Thoracic aorta (tissue), 2 donors: Measurements from ENCODE around the gene GTSE1. TPM values are rescaled to one million over a fixed set of nuclear protein-coding genes. Genes with fewer than 3 reads are reported as not detected.

Experiments
- ATAC-seq: fragments of 150-250 bp; one replicate; pipeline ENCODE4 v1.8.0; 2017; ENCODE audit warnings: low read depth; ENCODE audit not compliant: insufficient number of reproducible peaks, low FRiP score
- DNase-seq: peaks from one replicate; pipeline ENCODE4 v3.0.0-alpha.2; 2020; ENCODE audit warnings: low spot score
- H3K27ac ChIP-seq, 2 donors: fragments of 200-600 bp; sonication (generic); 1 replicate in 1 of 2; 2 replicates in 1 of 2; pipeline ENCODE4 v1.5.1; 2016; ENCODE audit warnings: mild to moderate bottlenecking in 2 of 2, moderate library complexity in 2 of 2
- H3K27me3 ChIP-seq: fragments of 200-600 bp; sonication (generic); replicated peaks from 2 replicates; pipeline ENCODE4 v1.6.0; 2016; ENCODE audit warnings: mild to moderate bottlenecking; ENCODE audit not compliant: insufficient read depth
- H3K36me3 ChIP-seq: fragments of 200-600 bp; sonication (generic); one replicate; pipeline ENCODE4 v1.5.1; 2016
- H3K4me1 ChIP-seq, 2 donors: fragments of 200-600 bp; sonication (generic); 1 replicate in 1 of 2; 2 replicates in 1 of 2; pipeline versions ENCODE4 v1.5.1 to v1.6.0; 2016; ENCODE audit warnings: low read depth in 2 of 2, mild to moderate bottlenecking in 1 of 2; ENCODE audit not compliant: control insufficient read depth in 1 of 2
- H3K4me3 ChIP-seq: fragments of 200-600 bp; sonication (generic); 2 replicates; pipeline ENCODE4 v1.5.1; 2016; ENCODE audit warnings: mild to moderate bottlenecking
- H3K9me3 ChIP-seq: fragments of 200-600 bp; sonication (generic); 2 replicates; pipeline ENCODE4 v1.5.1; 2016
- total RNA-seq, 2 donors: library from RNA; depleted of rRNA; stranded (reverse); fragments of >200 nt; gene quantifications; one replicate each; pipeline versions ENCODE4 v1.1.0 to v1.2.3, GENCODE V29; 2016
- TF ChIP-seq, protein P1 (sequence below): fragments of 200-600 bp; sonication (generic); IDR thresholded peaks from one replicate; pipeline ENCODE4 v1.5.1; 2019; ENCODE audit warnings: antibody characterized with exemption

Gene GTSE1
- total RNA-seq, 2 donors from 2014 or later = 0.41 to 0.92 TPM

DNA sequence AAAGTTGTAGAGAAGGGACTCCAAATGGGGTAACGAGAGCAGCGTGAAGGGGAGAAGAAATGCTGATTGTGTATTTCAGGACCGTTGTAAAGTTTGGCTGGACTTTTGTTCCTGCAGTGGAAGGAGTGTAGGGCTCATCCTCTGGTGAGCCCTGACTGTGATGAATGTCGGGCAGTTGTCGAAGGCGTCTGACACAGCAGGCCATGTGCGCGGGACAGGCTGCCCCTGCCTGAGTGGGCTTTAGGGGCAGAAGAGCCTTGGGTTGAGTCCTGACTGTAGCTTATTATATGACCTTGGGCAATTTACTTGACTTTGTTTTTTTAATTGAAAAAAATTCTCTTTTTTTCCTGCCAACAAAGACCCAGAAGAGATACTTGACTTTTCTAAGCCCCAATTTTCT, 42.0 kb downstream of the GTSE1 start:
- DNase-seq (no peak), ATAC-seq (no peak)
- Histone ChIP-seq H3K27me3 (no peaks in the 10 kb centered on the region), H3K4me3 (no peak overlapping the region), H3K36me3 (peaks cover 40% of the 10 kb centered on the region), H3K4me1 (peaks cover 9 to 12% of the 10 kb centered on the region in 2 donors), H3K9me3 (no peaks in the 10 kb centered on the region), H3K27ac (no peak overlapping the region)
- TF ChIP-seq, protein P1, sequence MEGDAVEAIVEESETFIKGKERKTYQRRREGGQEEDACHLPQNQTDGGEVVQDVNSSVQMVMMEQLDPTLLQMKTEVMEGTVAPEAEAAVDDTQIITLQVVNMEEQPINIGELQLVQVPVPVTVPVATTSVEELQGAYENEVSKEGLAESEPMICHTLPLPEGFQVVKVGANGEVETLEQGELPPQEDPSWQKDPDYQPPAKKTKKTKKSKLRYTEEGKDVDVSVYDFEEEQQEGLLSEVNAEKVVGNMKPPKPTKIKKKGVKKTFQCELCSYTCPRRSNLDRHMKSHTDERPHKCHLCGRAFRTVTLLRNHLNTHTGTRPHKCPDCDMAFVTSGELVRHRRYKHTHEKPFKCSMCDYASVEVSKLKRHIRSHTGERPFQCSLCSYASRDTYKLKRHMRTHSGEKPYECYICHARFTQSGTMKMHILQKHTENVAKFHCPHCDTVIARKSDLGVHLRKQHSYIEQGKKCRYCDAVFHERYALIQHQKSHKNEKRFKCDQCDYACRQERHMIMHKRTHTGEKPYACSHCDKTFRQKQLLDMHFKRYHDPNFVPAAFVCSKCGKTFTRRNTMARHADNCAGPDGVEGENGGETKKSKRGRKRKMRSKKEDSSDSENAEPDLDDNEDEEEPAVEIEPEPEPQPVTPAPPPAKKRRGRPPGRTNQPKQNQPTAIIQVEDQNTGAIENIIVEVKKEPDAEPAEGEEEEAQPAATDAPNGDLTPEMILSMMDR = no peak

DNA sequence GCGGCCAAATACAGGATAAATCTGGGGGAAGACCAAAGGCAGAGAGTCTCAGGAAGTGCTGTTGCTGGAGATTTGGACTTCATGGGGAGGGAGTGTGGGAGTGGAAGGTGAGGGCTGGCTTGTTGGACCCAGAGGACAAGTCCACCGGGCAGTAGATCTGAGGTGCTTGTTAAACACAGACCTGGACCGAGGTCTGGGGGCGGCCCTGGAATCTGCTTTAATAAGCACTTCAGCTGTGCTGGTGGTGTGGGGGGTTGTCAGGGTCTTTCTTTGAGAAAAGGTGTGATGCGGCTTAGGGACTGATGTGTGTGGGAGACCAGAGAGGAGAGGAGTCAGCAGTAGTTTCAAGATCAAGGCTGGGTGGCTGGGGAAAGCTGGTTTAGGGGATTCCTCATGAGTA, 43.3 kb downstream of the GTSE1 start:
- Histone ChIP-seq H3K4me3 (no peak overlapping the region), H3K27ac (no peak overlapping the region), H3K9me3 (no peaks in the 10 kb centered on the region), H3K36me3 (peaks cover 47% of the 10 kb centered on the region), H3K27me3 (no peaks in the 10 kb centered on the region), H3K4me1 (peaks cover 9 to 12% of the 10 kb centered on the region in 2 donors)
- ATAC-seq (no peak), DNase-seq (no peak)
- TF ChIP-seq, protein P1 = no peak

DNA sequence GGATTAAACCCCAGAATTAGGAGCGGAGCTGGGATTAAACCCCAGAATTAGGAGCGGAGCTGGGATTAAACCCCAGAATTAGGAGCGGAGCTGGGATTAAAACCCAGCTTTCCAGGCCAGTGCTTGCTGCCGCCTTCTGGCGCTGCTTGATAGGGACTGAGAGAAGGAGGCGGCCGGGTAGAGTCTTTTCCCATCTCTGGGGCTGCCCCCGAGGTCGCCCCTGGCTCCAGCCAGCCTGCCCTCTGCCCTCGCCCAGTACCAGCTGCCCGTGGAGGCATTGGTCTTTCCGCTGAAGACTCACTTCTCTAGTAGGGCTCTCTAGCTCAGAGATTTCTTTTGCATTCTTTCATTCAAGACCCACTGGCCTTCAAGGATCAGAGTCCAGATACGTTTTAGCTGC, 44.0 kb downstream of the GTSE1 start:
- no peaks in the 10 kb centered on the region for H3K27me3 ChIP-seq
- peaks cover 9 to 12% of the 10 kb centered on the region in 2 donors for H3K4me1 ChIP-seq
- ATAC-seq (no peak), DNase-seq (no peak)
- H3K9me3 ChIP-seq = no peaks in the 10 kb centered on the region
- no peak overlapping the region for H3K4me3 ChIP-seq
- H3K36me3 ChIP-seq = peaks cover 51% of the 10 kb centered on the region
- TF ChIP-seq, protein P1 = no peak
- no peak overlapping the region for H3K27ac ChIP-seq

DNA sequence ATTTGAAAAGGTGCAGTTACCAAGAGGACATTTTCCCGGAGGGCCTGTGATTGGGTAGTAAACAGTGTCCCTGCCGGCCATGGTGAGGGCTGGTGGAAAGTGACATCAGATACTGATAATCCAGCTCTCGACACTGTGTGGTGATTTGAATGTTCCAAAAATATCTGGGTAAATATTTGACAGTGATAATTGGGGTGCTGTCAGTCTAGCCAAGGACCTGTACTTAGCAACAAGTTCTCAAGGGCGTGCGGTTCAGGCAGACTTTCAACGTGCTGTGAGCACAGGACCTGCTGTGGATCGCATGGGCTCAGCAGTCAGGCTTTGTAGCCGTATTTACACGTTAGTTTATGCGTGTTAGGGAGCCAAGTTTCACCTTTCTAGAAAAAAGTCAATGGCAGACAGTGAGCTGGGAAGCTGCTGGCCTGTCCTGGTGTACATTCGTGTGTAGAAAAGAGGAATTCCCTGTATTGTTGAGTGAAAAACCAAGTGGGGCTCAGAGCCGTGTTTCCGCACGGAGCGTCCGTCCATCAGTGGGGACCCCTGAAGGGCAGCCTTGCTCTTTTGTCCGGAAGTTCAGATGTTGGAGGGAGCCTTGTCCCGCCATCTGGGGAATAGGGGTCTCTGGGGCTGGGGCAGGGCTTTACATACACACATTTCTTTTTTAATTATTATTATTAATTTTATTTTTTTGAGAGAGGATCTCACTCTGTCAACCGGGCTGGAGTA, 50.2 kb downstream of the GTSE1 start:
- Histone ChIP-seq H3K4me3 (no peak overlapping the region), H3K9me3 (no peaks in the 10 kb centered on the region), H3K27ac (no peak overlapping the region), H3K4me1 (no peaks in the 10 kb centered on the region), H3K36me3 (peaks cover 74% of the 10 kb centered on the region), H3K27me3 (no peaks in the 10 kb centered on the region)
- ATAC-seq (no peak), DNase-seq (no peak)
- TF ChIP-seq, protein P1 = no peak

DNA sequence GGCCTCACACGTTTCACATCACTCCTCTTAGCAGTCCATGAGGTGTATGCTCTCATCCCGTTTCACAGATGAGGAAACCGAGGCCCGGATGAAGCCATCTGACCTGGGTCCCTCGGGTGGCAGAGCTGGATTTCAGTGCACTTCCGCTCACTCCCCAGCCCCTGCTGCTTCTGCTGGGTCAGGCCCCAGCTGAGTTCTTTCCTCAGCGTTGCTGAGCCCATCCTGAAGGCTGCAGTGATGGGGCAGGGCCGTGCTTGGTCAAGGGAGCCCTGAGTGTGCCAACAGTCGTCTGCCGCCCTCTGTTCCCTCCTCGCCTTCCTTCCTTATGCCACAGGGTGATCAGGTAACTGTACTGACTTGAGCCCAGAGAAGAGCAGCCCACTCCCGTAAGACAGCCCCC, 51.0 kb downstream of the GTSE1 start:
- Histone ChIP-seq H3K4me3 (no peak overlapping the region), H3K9me3 (no peaks in the 10 kb centered on the region), H3K27ac (no peak overlapping the region), H3K4me1 (no peaks in the 10 kb centered on the region), H3K36me3 (peaks cover 77% of the 10 kb centered on the region), H3K27me3 (no peaks in the 10 kb centered on the region)
- ATAC-seq (no peak), DNase-seq (no peak)
- TF ChIP-seq, protein P1 = no peak
